ENCODE results near the gene CDK10. TPM values are rescaled to one million over a fixed set of nuclear protein-coding genes. Genes with fewer than 3 reads are reported as not detected.

Gene CDK10
- total RNA-seq, 1 experiment from 2014 or later = 98.0 TPM

- H3K9me3 ChIP-seq (ENCODE audit: low read depth, low read length, poor library complexity, severe bottlenecking) = no peaks in the 10 kb centered on the region
- CTCF ChIA-PET = no interaction called here
- intact Hi-C loops (cut with micrococcal nuclease; ENCODE audit: unreplicated experiment) = no loop called here
- POLR2A ChIA-PET (ENCODE audit: low non-redundant PET) = no interaction called here
- no peak for DNase-seq (ENCODE audit: low spot score)
- H3K27ac ChIP-seq (ENCODE audit: low read depth, low read length, poor library complexity, severe bottlenecking) = no peak overlapping the region
- no TSS peak for BruUV-seq (replicated peaks)
- TF ChIP-seq CTCF (conservative IDR thresholded peaks at IDR 0.05; ENCODE audit: low read depth, low read length) = no peak
- TF ChIP-seq EZH2 (IDR thresholded peaks at IDR 0.05; ENCODE audit: borderline replicate concordance, low read depth, low read length, poor library complexity, severe bottlenecking) = no peak
- H3K27me3 ChIP-seq (replicated peaks; ENCODE audit: insufficient read depth, low read depth, low read length, poor library complexity) = no peaks in the 10 kb centered on the region
- no peak overlapping the region for H3K4me3 ChIP-seq (ENCODE audit: low read depth, low read length, poor library complexity, severe bottlenecking)
- no peaks in the 10 kb centered on the region for H3K4me1 ChIP-seq (ENCODE audit: insufficient read depth, low read length, poor library complexity, severe bottlenecking)
- peaks cover 93% of the 10 kb centered on the region for H3K36me3 ChIP-seq (ENCODE audit: insufficient read depth, low read length, poor library complexity, severe bottlenecking)
Observed at GRCh38 chr16:89737341-89738071, 51.0 kb downstream of the CDK10 start.

GRCh38 chr16:89738072-89738377 lies 51.5 kb downstream of the CDK10 start:
- no peaks in the 10 kb centered on the region for H3K9me3 ChIP-seq (ENCODE audit: low read depth, low read length, poor library complexity, severe bottlenecking)
- no peak for TF ChIP-seq CTCF (conservative IDR thresholded peaks at IDR 0.05; ENCODE audit: low read depth, low read length)
- TF ChIP-seq EZH2 (IDR thresholded peaks at IDR 0.05; ENCODE audit: borderline replicate concordance, low read depth, low read length, poor library complexity, severe bottlenecking) = no peak
- no peak overlapping the region for H3K4me3 ChIP-seq (ENCODE audit: low read depth, low read length, poor library complexity, severe bottlenecking)
- H3K36me3 ChIP-seq (ENCODE audit: insufficient read depth, low read length, poor library complexity, severe bottlenecking) = peaks cover 94% of the 10 kb centered on the region
- ChIA-PET CTCF (no interaction called here), POLR2A (ENCODE audit: low non-redundant PET) (no interaction called here)
- BruUV-seq (replicated peaks) = no TSS peak
- no peaks in the 10 kb centered on the region for H3K4me1 ChIP-seq (ENCODE audit: insufficient read depth, low read length, poor library complexity, severe bottlenecking)
- intact Hi-C loops (cut with micrococcal nuclease; ENCODE audit: unreplicated experiment) = no loop called here
- DNase-seq (ENCODE audit: low spot score) = no peak
- H3K27me3 ChIP-seq (replicated peaks; ENCODE audit: insufficient read depth, low read depth, low read length, poor library complexity) = no peaks in the 10 kb centered on the region
- H3K27ac ChIP-seq (ENCODE audit: low read depth, low read length, poor library complexity, severe bottlenecking) = no peak overlapping the region

GRCh38 chr16:89738538-89739317 lies 52.2 kb downstream of the CDK10 start:
- TF ChIP-seq CTCF (conservative IDR thresholded peaks at IDR 0.05; ENCODE audit: low read depth, low read length) (no peak), EZH2 (IDR thresholded peaks at IDR 0.05; ENCODE audit: borderline replicate concordance, low read depth, low read length, poor library complexity, severe bottlenecking) (no peak)
- DNase-seq (ENCODE audit: low spot score) = no peak
- Histone ChIP-seq H3K4me3 (ENCODE audit: low read depth, low read length, poor library complexity, severe bottlenecking) (no peak overlapping the region), H3K36me3 (ENCODE audit: insufficient read depth, low read length, poor library complexity, severe bottlenecking) (peaks cover 89% of the 10 kb centered on the region), H3K4me1 (ENCODE audit: insufficient read depth, low read length, poor library complexity, severe bottlenecking) (no peaks in the 10 kb centered on the region), H3K27ac (ENCODE audit: low read depth, low read length, poor library complexity, severe bottlenecking) (no peak overlapping the region), H3K27me3 (replicated peaks; ENCODE audit: insufficient read depth, low read depth, low read length, poor library complexity) (no peaks in the 10 kb centered on the region), H3K9me3 (ENCODE audit: low read depth, low read length, poor library complexity, severe bottlenecking) (no peaks in the 10 kb centered on the region)
- POLR2A ChIA-PET (ENCODE audit: low non-redundant PET) = no interaction called here
- BruUV-seq (replicated peaks) = TSS peak; percentile 22
- CTCF ChIA-PET = no interaction called here
- intact Hi-C loops (cut with micrococcal nuclease; ENCODE audit: unreplicated experiment) = no loop called here

All from A673 (cell line).